NCI-H1930 (cell line): ENCODE measurements around the gene HPGD.

Experiments used
- DNase-seq, 2 experiments: peaks; one replicate each; lab custom pipeline; 2025; lab: John Stamatoyannopoulos, UW

The HPGD gene

GRCh38 chr4:174474457-174475075, 47.7 kb downstream of the HPGD start:
- DNase-seq, result no peak

DNA sequence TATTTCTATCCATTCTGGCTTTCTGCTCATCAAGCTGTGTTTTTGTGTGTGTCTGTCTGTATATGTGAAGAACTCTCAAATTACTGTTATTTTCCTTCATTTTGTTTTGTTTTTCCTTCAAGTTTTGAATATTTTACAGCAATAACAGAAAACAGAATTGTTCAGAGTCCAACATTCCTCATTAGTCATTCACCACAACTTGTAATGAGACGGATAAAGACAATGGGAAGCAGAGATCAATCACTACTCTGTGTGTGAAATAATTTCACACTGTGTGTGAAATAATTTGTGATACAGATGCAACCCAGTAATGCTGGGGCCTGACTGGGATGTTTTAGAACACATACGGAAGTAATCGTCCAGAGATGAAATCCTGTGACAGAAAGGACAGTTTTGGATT, 55.2 kb downstream of the HPGD start:
- no peak for DNase-seq

DNA sequence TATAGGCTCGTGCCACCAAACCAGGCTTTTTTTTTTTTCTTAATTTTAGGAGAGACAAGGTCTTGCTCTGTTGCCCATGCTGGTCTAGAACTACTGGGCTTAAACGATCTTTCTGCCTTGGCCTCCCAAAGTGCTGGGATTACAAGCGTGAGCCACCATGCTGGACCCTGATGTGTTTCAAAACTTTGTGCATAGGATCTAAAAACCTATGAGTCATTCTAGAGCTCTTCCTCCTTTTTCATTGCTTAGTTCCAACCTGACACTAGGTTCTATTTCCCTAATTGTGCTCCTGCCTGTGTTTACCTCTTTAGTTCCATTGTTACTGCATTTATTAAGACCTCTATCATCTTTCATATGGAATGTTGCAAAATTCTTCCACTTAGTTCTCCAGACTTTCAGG, 57.3 kb downstream of the HPGD start:
- no peak for DNase-seq

- no peak for DNase-seq
Measured at GRCh38 chr4:174461466-174462106, 60.7 kb downstream of the HPGD start.

GRCh38 chr4:174460684-174461083, 61.6 kb downstream of the HPGD start:
- DNase-seq, result no peak

- no peak for DNase-seq
Measured at GRCh38 chr4:174457468-174457867, 64.8 kb downstream of the HPGD start.

DNA sequence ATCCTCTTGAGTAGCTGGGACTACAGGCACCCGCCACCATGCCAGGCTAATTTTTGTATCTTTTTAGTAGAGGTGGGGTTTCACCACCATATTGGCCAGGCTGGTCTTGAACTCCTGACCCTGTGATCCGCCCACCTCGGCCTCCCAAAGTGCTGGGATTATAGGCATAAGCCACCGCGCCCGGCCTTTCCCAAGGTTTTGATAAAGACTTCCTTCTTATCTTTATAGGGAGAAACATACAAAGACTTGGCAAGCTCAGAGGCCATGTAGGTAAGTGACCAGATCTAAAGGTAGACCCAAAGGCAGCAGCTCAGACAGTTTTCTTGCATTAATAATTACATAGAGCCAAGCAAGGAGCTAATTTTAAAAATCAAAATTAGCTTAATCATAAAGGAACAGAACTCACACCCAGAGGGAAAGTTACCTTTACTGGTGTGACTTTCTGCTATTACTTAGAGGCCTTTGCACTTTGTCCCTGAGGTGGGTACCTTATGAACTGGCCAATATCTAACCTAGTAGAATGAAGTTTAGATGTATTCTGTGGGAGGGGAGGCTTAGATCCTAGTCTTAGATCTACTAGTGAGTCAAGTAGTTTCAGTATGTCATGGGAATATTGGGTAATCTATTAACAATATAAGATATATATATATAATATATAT, 67.3 kb downstream of the HPGD start:
- no peak for DNase-seq

DNA sequence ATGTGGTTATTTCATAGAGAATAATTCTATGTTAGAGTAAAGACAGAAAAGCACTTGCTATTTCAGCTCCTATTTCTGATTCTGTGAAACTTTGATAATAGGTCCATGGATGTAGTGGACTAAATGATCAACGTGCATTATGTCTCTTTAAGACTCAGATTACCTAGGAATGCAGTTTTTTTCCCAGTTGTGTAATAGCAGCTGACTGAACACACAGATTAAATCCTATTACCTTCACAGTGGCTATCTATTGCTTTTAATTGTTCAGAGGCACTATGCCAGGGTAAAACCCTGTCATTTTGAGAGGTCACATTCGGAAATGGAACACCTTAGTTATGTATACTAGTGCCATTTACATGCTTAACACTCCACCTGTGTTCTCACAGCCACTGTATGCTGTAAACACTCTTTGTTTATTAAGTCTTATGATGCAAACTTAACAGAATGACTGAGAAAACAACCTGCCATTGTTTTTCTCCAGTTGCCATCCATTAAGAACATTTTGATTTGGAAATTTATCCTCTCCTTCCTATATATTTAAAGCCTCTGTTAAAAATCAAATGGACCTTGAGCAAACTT, 70.5 kb downstream of the HPGD start:
- no peak for DNase-seq

DNA sequence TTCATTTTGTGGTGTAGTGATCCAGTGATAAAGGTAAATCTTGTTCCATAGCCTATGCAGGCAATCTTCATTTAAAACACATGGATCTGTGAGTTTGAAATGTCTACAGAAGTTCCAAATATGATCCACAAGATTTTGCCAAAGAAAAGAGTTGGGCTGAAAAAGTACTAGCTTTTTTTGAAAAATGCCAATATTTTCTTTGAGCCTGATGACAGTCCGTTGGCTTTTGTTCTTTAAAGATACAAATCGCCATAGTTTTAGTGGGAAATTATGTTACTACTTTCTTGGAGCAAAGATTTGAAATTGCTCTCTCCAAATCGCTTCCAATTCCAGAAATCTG, 71.5 kb downstream of the HPGD start:
- DNase-seq, result no peak

DNA sequence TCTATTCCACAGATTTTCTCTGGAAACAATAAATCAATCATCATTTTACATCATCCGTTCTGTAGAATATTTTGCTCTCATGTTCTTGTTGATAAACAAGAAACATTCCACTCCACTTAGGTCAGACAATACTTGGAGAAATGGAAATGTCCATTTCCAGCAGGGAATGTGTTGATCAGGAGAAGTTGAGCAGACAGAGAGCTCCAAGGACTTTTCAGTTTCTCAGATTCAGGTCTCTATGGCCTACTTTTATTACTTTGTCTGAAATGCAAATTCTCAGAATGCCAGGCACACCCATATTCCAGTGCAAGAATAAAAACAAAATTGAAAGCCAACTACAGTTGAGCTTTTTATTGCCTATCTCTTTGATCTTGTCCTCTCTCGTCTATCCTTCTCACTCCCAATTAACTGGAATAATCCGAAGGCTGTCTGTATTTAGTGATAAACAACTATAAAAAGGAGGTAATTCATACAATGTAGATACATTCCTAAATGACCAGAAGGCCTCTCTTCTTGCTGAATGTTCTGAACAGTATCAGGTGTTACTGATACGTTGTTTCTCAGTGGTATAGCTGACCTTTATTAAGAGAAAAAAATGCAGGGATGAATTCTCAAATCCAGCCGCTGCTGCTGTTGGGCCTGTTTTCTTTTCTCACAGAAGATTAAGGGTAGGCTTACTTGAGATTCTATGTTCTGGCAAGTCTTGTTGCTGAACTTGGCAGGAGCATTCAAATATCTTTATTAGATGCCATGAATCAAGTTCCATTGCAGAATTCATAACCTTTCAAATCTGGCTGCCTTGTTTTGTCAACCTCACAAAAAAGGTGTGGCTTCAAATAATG, 72.1 kb downstream of the HPGD start:
- no peak for DNase-seq

GRCh38 chr4:174449152-174449551, 73.1 kb downstream of the HPGD start:
- no peak for DNase-seq

DNA sequence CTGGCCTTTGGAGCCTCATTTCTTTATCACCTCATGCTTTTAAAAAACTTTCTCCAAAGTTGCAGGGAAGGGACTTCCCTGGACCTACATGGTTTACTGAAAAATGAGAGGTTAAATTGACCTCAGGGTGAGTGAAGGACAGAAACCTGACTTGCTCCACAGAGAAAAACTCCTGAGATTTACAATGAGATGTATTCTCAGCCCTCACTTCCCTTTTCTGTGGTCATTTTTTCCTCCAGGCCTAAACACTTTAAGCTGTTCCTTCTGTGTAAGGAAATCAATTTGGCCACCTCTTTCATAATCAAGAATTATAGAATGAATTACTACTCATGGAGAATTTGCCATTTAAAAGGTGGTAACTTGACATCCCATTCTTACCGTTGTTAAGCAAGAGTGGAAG, 77.9 kb downstream of the HPGD start:
- no peak for DNase-seq
